Ascending aorta (tissue), 2 donors: Measurements from ENCODE around the gene RGS3. TPM values are rescaled to one million over a fixed set of nuclear protein-coding genes. Genes with fewer than 3 reads are reported as not detected.
"Not testable (repeated sequence)": the region's sequence is repeated elsewhere in the genome, so short reads cannot be mapped to it uniquely, and the experiment has no call there.

ENCODE experiments used
- DNase-seq, 2 donors: peaks; one replicate each; pipeline ENCODE4 v3.0.0-alpha.2; 2019; ENCODE audit warnings: low spot score in 2 of 2
- H3K27ac ChIP-seq, 2 donors: fragments of 200-600 bp; sonication (generic); one replicate each; pipeline ENCODE4 v1.5.1; 2016 to 2017; ENCODE audit warnings: mild to moderate bottlenecking in 1 of 2
- H3K27me3 ChIP-seq: fragments of 200-600 bp; sonication (generic); one replicate; pipeline ENCODE4 v1.5.1; 2017
- H3K36me3 ChIP-seq, 2 donors: fragments of 200-600 bp; sonication (generic); one replicate each; pipeline ENCODE4 v1.5.1; 2016
- H3K4me1 ChIP-seq, 2 donors: fragments of 200-600 bp; sonication (generic); one replicate each; pipeline ENCODE4 v1.5.1; 2016 to 2017; ENCODE audit warnings: mild to moderate bottlenecking in 1 of 2
- H3K4me3 ChIP-seq, 2 donors: fragments of 200-600 bp; sonication (generic); one replicate each; pipeline ENCODE4 v1.5.1; 2016 to 2017; ENCODE audit warnings: mild to moderate bottlenecking in 1 of 2
- H3K9me3 ChIP-seq, 2 donors: fragments of 200-600 bp; sonication (generic); one replicate each; pipeline ENCODE4 v1.5.1; 2016
- intact Hi-C: fragments of 100-400 bp; cut with DNase I; formaldehyde crosslinking; loops from one replicate; pipeline ENCODE4 v1.15.1; 2023
- total RNA-seq: library from RNA; depleted of rRNA; stranded (reverse); fragments of >200 nt; gene quantifications from one replicate; pipeline ENCODE4 v1.1.0, GENCODE V29; 2016
- TF ChIP-seq, protein P1 (sequence below), 3 experiments: fragments of 200-600 bp in 2 of 3; fragments of 450-650 bp in 1 of 3; sonication (generic) in 2 of 3; IDR thresholded peaks; one replicate each; pipeline ENCODE4 v1.5.1; 2016 to 2019; ENCODE audit warnings: antibody characterized with exemption in 3 of 3, mild to moderate bottlenecking in 1 of 3, moderate library complexity in 1 of 3

The RGS3 gene
- total RNA-seq, 1 donor from 2014 or later: 125 TPM

DNA sequence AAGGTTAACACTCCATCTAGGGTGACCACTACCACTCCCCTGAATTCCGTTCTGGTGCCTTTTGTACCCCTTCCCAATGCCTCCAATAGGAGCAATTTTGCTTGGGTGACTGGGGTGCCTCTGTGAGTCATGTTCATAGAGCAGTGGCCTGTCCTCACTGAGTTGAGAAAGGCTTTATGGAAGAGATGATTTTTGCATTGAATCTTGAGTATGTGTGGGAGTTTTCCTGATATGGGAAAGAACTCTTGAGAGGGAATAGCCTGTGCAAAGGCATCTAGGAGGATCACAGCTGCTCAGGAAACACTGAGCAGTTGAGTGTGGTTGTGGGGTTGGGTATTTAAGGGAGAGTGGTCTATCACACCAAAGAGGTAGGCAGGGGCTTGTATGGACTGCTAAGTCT, 36.8 kb upstream of the RGS3 start:
- TF ChIP-seq, protein P1, sequence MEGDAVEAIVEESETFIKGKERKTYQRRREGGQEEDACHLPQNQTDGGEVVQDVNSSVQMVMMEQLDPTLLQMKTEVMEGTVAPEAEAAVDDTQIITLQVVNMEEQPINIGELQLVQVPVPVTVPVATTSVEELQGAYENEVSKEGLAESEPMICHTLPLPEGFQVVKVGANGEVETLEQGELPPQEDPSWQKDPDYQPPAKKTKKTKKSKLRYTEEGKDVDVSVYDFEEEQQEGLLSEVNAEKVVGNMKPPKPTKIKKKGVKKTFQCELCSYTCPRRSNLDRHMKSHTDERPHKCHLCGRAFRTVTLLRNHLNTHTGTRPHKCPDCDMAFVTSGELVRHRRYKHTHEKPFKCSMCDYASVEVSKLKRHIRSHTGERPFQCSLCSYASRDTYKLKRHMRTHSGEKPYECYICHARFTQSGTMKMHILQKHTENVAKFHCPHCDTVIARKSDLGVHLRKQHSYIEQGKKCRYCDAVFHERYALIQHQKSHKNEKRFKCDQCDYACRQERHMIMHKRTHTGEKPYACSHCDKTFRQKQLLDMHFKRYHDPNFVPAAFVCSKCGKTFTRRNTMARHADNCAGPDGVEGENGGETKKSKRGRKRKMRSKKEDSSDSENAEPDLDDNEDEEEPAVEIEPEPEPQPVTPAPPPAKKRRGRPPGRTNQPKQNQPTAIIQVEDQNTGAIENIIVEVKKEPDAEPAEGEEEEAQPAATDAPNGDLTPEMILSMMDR (IDR thresholded peaks at IDR 0.05): no peak
- Histone ChIP-seq H3K27me3 (no peaks in the 10 kb centered on the region), H3K27ac (no peak overlapping the region), H3K4me1 (no peaks in the 10 kb centered on the region), H3K9me3 (no peaks in the 10 kb centered on the region), H3K36me3 (no peaks in the 10 kb centered on the region), H3K4me3 (no peak overlapping the region)
- DNase-seq: no peak
- intact Hi-C loops: no loop called here

DNA sequence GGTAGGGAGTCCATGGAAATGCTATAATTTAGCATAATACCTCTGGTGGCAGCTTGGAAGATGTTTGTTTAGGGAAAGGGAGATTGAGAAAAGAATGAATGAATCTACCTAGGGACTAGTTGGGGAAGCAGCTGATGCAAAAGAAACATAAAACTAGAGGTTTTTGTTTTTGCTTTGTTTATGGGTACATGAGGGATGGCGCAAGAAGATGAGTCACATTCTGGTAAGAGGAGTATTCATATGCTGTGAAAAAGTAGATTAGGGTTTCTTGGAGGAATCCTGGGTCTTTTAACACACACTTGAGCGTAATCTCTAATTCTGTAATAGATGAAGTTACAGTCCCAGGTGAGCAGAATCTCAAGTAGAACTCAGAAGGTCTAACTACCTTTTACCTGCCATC, 35.9 kb upstream of the RGS3 start:
- Histone ChIP-seq H3K36me3 (no peaks in the 10 kb centered on the region), H3K27me3 (no peaks in the 10 kb centered on the region), H3K9me3 (no peaks in the 10 kb centered on the region), H3K4me3 (no peak overlapping the region), H3K4me1 (no peaks in the 10 kb centered on the region), H3K27ac (no peak overlapping the region)
- DNase-seq: no peak
- intact Hi-C loops: no loop called here
- TF ChIP-seq, protein P1 (IDR thresholded peaks at IDR 0.05): no peak

DNA sequence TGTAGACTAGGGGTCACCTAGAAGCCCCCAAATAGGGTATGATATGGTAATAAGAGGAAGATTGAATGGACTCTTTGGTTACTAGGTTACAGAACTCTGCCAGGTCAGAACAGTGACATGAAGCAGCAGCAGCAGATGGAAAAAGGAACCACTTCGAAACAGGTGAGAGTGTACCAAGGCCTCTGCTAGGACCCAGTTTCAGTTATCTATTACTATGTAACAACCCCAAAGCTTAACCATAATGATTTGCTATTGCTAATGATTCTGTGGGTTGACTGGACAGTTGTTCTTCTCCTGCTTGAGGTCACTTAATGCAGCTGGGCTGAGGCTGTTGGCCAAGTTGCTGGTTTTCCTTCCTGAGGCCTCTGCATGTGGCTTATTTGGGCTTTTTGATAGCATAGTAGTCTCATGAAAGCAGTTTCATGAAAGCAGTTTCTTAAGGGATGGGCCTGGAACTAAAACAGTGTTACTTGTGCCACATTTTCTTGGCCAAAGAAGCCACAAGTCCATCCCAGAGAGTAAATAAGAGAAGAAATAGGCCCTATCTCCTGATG, 35.4 kb upstream of the RGS3 start:
- no peaks in the 10 kb centered on the region for H3K36me3 ChIP-seq
- no peaks in the 10 kb centered on the region for H3K4me1 ChIP-seq
- H3K27ac ChIP-seq: no peak overlapping the region
- no peaks in the 10 kb centered on the region for H3K27me3 ChIP-seq
- TF ChIP-seq, protein P1 (IDR thresholded peaks at IDR 0.05): no peak
- H3K9me3 ChIP-seq: no peaks in the 10 kb centered on the region
- intact Hi-C loops: no loop called here
- H3K4me3 ChIP-seq: no peak overlapping the region
- no peak for DNase-seq

DNA sequence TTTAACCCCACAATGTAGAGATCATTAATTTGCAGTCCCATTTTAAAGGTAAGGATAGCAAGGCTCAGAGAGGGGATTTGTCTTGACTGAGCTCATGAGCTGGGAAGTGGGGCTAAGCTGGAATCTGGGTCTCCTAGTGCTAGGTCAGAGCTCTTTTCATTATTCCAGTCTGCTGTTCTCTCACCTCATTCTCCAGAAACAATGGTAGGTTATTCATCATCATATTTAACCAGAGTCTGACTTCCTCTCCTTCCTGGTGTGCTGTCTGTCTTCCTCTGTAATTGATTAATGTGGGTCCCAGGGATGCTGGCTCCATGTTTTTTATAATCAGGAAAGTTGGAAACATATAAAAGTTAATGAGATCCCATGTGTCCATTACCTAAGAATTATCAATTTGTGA, 32.3 kb upstream of the RGS3 start:
- no peak overlapping the region for H3K4me3 ChIP-seq

DNA sequence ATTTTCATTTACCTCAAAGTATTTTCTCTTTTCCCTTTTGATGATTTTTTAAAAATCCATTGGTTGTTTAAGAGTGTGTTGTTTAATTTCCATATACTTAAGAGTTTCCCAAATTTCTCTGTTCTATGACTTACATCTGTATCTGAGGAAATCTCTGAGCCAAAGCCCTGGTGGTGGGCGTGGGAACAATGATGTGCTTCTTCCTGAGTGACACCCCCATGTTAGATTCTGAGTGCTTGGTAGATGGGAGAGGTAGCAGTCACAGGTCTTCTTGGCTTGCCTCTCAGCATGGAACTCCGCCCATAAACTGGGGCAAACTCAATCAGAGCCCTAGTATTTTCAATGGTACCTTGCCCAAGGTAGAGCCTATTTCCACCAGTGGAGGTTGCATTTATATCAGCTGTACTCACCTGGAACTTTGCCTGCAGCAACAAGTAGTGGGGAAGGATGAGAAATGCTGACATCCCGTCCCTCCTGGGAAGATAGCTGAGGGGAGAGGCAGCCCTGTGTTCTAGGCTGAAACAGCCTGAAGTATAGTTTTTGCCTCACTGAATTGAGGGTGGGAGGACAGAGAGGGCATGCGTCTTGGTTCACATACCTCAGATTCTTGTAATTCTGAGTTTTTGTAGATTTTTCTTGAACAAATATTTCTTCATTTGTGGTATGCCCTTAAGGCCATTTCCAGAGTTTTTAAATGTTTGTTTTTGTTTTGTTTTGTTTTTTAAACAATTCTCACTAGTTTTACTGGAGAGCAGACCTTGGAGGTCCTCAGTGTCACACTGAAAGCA, 26.6 kb upstream of the RGS3 start:
- H3K4me1 ChIP-seq: no peaks in the 10 kb centered on the region
- no peaks in the 10 kb centered on the region for H3K36me3 ChIP-seq
- intact Hi-C loops: no loop called here
- no peaks in the 10 kb centered on the region for H3K27me3 ChIP-seq
- TF ChIP-seq, protein P1 (IDR thresholded peaks at IDR 0.05): no peak
- no peak overlapping the region for H3K4me3 ChIP-seq
- no peak overlapping the region for H3K27ac ChIP-seq
- no peaks in the 10 kb centered on the region for H3K9me3 ChIP-seq
- no peak for DNase-seq

More for the DNA sequence above, 32.3 kb upstream of the RGS3 start:
- Histone ChIP-seq H3K27me3 (no peaks in the 10 kb centered on the region), H3K4me1 (no peaks in the 10 kb centered on the region), H3K27ac (no peak overlapping the region), H3K9me3 (no peaks in the 10 kb centered on the region), H3K36me3 (no peaks in the 10 kb centered on the region)
- intact Hi-C loops: loop anchor here (5.0 kb wide), 1 partner anchor 236 kb away; no protein-coding TSS in a partner anchor
- TF ChIP-seq, protein P1 (IDR thresholded peaks at IDR 0.05): no peak
- no peak for DNase-seq

DNA sequence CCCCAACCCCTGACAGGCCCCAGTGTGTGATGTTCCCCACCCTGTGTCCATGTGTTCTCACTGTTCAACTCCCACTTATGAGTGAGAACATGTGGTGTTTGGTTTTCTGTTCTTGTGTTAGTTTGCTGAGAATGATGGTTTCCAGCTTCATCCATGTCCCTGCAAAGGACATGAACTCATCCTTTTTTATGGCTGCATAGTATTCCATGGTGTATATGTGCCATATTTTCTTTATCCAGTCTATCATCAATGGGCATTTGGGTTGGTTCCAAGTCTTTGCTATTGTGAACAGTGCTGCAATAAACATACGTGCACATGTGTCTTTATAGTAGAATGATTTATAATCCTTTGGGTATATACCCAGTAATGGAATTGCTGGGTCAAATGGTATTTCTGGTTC, 25.8 kb upstream of the RGS3 start:
- H3K27ac ChIP-seq, H3K27me3 ChIP-seq, DNase-seq, H3K4me3 ChIP-seq, intact Hi-C loops, H3K4me1 ChIP-seq, H3K36me3 ChIP-seq, H3K9me3 ChIP-seq: not testable (repeated sequence)
